T1000 (cell line): ENCODE results near the gene FIP1L1.

ENCODE experiments used
- DNase-seq: peaks from one replicate; lab custom pipeline; 2025; ENCODE audit warnings: mixed read lengths; lab: John Stamatoyannopoulos, UW

FIP1L1 gene

DNA sequence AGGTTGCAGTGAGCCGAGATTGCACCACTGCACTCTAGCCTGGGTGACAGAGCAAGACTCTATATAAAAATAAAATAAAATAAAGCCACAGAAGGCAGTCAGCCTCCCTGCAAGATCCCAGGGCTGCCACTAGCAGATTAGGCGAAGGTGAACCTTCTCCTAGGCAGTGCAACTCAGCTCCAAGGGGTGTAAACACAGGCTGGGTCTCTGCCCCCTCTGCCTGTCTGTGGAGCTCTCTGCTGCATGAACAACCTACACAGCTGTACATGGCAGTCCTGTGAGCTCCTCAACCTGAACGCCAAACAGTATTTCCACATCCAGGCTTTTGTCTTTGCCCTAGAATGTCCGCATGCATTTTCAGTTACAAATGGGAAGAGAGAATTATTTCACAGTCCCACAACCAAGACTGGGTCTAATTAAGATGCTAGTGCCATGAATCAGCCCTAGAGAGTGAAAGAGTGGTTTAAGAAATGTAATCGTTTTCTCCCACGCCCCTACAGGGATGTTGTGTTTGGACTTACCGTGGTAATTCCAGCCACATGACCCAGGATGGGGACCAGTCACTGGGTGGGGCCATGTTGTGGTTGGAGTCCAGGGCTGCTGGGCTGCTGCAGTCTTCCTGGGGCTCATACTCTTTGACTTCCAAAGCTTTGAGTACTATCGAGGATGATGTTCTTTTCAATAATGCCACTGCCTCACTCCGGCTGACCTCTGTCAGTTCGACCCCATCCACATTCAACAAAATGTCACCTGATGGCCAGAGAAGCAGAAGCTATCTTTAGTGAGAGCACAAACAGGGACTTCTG is 99.0 kb downstream of the FIP1L1 start:
- DNase-seq = peak; percentile 55

DNA sequence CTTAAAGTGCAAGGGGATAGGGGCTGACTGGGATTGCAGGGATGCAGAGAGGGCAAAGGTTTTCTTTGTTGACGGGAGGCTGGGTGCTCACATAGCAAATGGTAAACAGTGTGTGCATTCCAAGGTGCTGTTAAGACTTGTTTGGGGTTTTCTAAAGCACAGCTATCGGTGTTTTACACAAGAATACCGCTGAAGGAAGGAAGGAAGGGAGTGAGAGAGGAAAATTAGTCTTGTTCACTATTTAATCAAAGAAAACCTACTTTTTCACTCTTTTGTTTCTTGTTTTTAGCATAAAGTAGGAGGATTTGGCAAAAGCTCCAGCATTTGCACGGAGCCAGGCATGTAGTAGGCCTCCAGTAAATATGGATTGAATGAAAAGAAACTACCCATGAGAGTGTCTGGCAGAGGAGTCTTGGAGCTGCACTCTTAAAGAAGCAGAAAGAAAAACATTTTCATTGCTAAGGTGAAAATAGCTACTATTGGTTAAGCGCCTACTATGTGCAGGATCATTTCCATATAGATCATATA is 99.7 kb downstream of the FIP1L1 start:
- DNase-seq = no peak

DNA sequence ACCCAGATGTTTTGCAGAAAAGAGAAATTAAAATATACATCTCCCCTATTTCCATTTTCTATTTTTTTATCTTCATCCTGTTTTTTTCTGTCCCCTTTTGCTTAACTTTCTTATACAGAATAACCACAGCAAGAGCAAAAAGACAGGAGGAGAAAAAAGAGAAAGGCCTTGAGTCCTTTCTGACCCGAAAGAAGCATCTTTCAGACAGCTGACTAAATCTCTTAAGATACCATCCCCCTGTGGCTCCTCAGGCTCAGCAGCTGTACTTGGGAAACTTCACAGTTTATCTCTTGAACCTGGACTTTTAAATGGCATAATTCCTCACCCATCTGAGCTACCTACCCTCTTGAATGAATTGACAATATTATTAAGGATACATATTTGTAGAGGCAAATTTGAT is 100.2 kb downstream of the FIP1L1 start:
- DNase-seq = no peak

DNA sequence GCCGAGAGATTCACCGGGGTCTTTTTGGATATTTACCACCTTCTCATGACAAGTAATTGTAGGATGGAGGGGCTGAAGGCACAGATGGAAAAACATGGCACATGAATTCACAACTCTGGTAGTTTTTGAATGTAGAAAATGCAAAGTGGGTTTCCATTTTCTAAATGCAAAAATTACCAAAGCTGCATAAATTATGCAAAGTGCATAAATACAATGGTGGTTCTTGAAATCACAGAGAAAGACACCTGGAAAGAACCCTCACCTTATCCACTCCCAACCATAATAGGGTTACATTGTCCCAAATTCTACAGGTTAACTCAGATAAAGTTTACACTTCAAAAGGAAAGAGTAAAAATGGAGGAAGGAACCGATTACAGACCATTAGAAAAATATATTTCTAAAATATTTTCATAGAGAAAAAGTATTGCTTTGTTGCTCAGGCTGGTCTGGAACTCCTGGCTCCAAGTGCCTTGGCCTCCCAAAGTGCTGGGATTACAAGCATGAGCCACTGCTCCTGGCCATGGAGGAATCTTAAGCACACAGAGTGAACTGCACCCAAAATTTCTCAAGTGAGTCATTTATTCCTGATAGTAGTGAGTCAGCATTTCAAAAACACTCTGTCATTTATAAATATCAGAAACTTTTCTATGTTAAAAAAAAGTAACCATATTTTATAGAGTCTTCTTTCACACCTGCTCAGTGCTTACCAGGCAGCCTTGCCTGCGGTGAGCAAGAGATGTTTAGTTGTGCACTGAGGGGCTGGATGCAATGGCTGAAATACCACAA is 101.4 kb downstream of the FIP1L1 start:
- DNase-seq = peak; percentile 36

DNA sequence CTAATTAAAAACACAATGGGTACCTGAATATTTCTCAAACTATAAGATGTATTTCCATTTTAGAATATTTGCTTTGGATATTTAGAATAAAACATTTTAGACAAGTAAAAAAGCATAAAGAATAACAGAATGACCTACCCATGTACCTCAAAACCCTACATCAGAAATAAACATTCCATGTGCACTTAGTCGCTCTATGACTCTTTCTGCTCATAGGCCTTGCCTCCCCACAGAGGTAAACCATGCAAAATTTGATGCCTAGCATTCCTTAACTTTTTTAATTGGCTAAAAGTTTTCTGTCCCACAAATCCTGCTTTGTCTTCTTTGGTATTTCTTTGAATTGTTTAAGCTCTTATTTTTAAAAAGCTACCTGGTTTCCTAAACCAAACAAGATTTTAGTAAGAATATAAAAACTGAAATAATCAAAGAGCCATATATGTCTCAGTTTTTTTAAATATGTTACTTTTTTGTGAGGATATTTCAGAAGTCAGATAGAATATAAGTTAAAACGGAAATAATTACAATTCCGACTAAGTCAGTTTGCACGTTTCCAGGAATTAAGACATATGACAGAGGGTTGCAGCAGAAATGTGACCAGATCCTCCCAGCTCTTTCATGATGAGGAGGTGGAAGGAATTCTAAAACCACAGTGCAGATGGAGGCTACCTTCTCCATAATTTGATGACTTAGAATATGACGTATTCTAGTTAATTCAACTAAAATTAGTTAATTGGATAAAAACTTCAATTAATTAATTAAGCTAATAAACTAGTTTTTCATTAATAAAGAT is 102.5 kb downstream of the FIP1L1 start:
- DNase-seq = no peak

DNA sequence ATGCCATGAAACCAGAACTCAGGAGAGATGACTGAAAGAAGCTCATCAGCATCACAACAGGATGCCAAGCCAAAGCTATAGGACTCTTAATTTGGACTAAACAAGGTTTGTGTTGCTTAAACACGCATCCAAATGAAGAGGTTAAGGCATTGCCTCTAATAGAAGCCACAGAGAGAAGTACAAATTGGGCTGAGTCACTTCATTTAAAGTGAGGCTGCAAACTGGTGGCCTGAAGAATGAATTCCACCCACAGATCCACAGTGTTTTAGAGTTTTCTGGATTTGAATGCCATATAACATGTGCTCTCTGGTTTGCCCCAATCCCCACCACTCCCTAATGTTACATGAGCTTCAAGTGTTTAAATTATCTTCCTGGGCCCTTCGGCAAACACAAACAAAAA is 103.5 kb downstream of the FIP1L1 start:
- no peak for DNase-seq

DNA sequence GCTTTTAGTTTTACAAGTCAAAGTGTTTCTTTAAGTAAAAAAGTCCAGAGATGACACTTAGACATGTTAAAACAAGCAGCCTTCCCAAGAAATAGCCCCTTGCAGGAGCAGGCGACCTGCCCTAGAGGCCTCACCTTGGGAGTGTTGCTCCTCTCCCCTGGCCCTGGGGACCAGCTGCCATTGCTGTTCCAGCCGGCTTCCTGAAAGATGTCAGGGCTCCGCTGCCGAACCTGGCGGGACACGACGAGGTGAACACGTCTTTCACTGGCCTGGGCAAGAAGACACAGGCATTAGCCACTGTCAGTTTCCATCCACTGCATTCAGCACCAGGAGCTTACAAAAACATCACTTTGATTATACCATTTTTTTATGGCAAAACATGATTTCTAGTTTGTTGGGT is 104.1 kb downstream of the FIP1L1 start:
- DNase-seq = no peak

DNA sequence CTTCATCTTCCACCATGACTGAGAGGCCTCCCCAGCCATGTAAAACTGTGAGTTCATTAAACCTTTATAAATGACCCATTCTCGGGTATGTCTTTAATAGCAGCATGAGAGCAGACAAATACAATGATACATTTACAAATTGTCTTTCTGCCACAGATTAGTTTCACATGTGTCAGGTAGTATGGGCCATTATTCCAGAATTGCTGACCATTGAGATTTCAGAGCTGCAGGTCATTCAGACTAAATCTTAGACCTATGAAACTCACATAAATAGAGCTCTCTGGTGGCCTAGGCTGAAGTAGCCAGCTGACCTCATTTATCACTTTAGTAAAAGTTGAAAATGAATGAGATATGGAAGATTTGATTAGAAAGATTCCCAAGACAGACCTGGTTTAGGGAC is 105.8 kb downstream of the FIP1L1 start:
- no peak for DNase-seq

DNA sequence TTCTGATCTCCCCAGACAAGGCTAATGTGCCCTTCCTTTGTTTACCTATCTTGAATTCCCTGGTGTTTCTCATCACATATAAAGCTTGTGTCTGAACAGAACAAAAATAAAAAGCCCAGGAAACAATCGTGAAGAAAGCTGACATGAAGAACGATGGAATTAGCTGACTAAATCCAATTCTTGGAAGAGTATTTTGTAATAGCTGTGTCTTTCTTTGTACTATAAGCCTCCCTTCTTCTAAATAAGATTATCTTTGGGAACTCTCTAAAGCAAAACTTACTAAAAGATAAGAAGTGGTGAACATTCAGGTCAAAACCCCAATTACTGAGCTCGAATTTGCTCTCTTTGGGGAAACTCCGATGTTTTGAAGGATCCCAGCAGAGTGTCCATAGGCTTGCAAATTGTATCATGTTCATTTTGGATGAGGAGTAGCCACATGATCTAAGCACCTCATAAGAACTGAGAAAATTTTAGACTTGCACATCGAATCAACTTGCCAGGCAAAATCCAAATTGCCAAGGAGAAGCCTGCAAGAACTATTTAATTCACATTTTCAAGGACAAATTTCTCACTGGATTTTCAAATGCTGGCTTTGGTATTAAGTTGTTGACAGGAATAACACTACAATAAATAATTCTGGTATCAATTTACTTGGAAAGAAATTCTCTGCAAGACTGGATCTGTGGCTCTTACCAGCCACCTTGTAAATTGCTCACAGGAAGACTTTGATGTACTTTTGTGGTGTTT is 107.6 kb downstream of the FIP1L1 start:
- no peak for DNase-seq

DNA sequence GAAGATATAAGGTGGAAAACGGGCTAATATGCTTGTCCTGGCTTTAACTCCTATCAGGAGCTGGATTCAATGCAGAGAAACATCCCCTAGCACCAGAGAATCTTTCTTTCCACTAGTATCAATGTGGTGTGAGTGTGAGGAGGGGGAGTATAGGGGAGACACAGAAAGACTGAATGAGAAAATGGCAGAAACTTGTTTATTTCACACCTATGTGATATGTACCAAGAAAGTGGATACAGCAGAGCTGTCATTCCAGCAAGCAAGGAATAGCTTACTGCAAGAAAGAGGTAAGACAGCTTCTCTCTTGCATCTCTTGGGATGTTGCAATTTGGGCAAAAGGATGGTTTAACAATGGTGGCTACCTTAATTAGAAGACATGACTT is 108.2 kb downstream of the FIP1L1 start:
- no peak for DNase-seq

DNA sequence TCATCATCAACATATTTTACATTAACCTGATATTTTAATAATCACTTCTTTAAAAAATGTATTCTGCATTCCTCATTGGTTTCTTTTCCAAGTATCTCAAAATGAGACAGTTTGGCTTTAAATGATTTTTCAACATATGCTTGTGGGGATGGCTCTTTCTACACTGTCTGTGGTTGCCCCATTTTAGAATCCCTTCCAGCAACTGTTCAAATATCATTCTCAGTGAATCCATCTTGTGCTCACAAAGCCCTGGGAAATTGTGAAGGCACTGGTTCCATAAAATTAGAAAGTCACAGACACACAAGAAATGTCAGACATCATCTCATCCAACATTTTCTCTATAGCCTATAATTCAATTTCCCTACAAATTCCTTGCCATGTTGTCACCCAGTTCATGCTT is 110.3 kb downstream of the FIP1L1 start:
- no peak for DNase-seq

DNA sequence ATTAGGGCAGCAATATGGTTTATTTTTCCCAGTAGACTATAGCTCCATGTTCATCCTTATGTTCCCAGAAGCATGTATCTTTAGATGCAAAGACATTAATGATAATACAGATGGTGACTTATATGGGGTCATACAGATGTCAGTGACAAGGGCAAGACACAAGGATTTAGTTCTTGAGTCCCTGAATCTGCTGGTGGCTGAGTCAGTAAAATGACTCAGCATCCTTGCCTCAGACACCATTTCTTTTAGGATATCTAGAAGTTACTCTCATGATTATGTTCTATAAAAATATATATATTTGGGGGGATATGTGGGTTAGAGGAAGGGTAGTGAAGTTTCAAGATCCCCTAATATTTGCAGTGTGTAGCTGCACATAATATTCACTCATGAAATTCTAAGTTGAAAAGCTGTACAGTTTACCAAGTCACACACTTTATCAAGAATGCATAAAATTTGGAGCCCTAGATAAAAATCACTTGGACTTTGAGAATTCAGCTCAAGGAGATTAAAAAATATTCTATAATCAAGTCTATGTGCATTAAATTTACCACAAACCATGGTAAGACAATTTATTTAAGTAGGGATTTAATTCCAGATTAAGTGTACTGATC is 111.9 kb downstream of the FIP1L1 start:
- no peak for DNase-seq

DNA sequence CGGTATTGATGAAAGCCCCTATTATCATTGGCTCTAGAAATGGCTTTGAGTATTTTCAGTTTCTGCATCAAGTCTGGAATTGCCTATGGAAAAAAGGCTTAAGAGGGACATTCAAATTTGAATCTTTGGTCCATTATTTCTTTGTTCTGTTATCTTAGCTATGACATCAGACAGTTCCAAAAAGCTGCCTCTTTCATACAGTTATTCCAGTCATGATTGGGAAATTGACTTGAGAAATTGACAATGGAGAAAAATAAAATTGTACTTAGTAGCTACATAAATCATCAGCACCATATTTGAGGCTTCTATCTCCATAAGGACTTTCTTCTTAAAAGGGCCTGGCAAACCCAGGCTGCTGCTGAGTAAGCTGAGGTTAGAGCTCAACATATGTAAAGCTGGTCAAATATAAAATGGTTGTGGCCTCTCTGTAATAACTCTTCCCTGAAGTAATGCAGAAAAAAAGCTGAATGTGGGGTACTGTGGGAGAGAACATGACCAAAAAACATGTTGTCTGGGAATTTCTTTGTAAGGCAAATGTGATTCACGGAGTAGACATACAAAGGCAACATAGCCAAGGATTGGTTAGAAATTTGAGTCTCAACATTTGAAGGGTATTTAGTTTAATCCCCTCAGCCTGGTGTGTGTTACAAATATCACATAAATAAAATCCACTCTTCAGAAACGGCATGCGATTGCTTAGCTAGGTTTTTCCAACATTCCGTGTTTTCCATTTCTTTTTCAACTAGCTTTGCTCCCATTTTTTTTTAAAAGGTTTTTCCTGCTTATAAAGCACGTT is 112.9 kb downstream of the FIP1L1 start:
- DNase-seq = no peak

DNA sequence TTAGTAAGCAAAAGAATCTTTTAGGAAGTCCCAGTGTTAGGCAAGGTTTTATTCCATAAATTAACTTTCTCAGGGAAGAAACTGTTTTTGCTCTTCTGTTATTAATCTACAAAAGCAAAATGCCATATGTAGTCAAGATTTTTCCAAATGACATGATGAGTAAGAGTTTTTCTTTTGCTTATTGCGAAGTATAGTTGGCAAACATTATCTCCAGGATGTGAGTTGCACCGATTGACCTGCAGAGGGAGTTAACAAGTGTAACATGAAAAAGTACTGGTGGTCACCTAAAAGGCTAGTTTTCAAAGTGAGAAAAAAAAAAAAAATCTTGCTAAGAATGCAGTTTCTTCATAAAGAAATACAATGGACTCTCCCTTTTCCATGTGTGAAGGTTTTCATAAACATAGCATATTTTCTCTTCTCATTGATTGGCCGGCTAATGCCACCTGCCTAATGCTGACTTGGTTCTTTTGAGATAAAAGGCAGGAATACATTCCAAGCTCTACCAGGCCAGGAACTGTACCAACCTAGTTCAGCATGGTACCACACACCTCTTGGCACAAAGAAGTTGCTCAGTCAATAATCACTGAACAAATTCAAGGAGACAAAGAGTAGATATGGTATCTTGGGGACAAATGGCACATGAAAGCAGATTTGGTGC is 113.7 kb downstream of the FIP1L1 start:
- no peak for DNase-seq

DNA sequence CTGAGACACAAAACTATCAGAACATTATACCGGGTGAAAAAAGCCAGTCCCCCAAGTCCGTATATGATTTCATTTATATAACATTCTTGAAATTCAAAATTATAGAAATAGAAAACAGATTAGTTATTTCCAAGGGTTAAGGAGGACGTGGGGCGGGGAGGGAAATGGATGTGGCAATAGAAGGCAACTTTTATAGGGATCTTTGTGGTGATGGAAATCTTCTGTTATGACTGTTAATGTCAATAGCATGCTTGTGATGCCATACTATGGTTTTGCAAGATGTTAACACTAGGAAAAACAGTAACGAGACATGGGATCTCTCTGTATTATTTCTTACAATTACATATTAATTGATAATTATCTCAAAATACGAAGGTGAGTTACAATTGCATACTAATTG is 117.4 kb downstream of the FIP1L1 start:
- no peak for DNase-seq

DNA sequence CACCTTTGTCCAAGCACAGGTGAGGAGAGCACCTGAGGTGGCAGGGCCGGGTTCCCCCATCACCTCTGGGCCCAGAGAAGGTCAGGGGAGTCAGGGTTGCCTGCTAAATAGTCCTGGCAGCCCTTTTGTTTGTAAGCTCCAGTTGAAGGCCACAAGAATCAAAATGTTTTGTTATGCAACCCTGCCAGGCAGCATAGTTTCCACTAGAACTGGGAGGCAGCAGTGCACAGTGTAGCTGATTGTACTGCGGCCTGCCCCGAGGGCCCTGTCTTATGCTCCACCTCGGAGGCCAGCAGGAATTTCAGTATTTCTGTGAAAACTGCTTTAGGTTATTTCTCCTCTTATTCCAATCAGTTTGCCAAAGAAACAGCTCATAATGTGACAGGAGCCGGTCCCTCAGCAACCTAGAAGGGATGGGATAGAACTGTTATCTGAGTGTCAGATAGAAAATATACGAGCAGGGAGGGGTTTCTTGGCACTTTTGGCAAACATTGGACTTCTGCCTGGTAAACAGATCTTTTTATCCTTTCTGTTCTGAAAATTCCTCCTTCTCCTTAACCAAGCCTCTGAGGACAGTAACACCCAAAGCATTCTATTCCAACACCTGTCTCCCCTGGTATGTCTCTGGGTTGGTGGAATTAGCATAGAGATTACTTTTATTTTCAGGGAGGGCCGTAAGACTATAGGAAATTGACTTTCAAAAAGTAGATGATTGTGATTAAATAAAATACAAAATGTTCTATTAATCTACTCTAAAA is 120.2 kb downstream of the FIP1L1 start:
- DNase-seq = peak; percentile 33

DNA sequence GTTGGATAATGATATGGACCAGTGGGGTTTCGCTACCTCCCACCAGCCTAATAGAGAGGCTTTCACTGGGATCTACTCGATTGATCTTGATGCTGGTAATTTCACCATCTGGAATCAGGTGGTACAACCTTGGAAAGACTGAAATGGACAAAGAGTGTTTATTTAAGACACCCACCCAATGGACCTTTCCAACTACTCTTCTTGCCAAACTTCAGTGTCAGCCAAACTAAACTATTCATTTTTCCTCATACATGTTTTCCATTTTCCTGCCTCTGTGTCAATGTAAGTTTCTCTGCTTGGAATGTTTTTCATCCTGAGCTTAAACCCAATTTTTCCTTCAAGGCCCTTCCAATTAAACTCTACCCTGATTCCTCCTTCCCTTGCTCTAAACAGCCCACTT is 121.3 kb downstream of the FIP1L1 start:
- DNase-seq = no peak

DNA sequence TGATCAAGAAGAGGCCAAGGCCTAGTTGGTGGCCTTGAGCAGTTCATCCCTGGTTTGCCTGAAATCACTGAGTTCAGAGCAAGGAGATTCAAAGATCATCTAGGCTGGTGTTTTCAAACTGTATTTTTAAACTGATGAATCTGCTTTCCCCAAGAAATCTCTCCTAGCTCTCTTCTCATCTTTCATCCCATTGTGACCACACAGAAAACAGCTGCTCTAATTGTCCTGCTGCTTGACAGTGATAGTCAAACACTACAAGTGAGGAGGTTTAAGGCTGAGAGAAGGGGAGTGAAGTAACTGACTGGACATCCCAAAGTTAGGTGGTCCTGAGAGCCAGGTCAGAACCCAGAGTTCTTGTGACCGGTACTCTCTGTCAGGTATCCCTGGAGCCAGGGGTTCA is 122.3 kb downstream of the FIP1L1 start:
- no peak for DNase-seq

DNA sequence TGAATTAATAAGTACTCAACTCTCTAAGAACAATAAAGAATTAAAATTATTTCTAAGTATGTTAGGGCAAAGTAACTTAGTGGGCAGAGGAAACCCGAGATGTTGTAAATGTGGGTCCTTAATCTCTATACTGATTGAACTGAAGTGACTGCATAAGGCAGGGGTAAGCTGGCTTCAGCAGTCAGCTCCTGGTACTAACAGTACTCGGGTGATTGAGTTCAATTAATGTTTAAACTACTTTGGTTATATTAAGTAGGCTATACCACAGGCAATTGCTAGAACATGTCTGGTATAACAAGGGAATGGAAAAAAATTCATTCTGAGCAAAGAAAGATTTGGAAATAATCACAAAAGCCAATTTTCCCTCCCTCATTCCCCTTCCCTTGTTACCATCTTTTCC is 123.1 kb downstream of the FIP1L1 start:
- DNase-seq = no peak
